ENCODE measurements around the gene MBD2.

Gene MBD2

GRCh38 chr18:54187372-54187771, 37.1 kb downstream of the MBD2 start:
- H3K27ac Mint-ChIP-seq = no peak overlapping the region
- H3K27me3 Mint-ChIP-seq = no peaks in the 10 kb centered on the region
- no peak for ATAC-seq
- H3K4me1 Mint-ChIP-seq = no peaks in the 10 kb centered on the region
- H3K9me3 Mint-ChIP-seq = no peaks in the 10 kb centered on the region
- no peak for DNase-seq
- no peak overlapping the region for H3K4me3 Mint-ChIP-seq

- H3K4me1 Mint-ChIP-seq = no peaks in the 10 kb centered on the region
- H3K27ac Mint-ChIP-seq = no peak overlapping the region
- no peaks in the 10 kb centered on the region for H3K27me3 Mint-ChIP-seq
- no peak for ATAC-seq
- no peaks in the 10 kb centered on the region for H3K9me3 Mint-ChIP-seq
- DNase-seq = no peak
- H3K4me3 Mint-ChIP-seq = no peak overlapping the region
Observed at GRCh38 chr18:54184836-54185235, 39.6 kb downstream of the MBD2 start.

- no peaks in the 10 kb centered on the region for H3K9me3 Mint-ChIP-seq
- no peak for ATAC-seq
- H3K27ac Mint-ChIP-seq = no peak overlapping the region
- H3K27me3 Mint-ChIP-seq = no peaks in the 10 kb centered on the region
- no peaks in the 10 kb centered on the region for H3K4me1 Mint-ChIP-seq
- H3K4me3 Mint-ChIP-seq = no peak overlapping the region
- no peak for DNase-seq
Observed at GRCh38 chr18:54183390-54183789, 41.1 kb downstream of the MBD2 start.

GRCh38 chr18:54181856-54182602, 42.4 kb downstream of the MBD2 start:
- no peak overlapping the region for H3K27ac Mint-ChIP-seq

GRCh38 chr18:54173980-54174630, 50.4 kb downstream of the MBD2 start:
- Mint-ChIP-seq H3K9me3 (no peaks in the 10 kb centered on the region), H3K4me1 (peaks cover 45% of the 10 kb centered on the region), H3K27me3 (no peaks in the 10 kb centered on the region), H3K27ac (peak overlapping the region in 1 of 2 donors; percentile 78), H3K4me3 (peak overlapping the region; percentile 3 to 40)
- DNase-seq (no peak), ATAC-seq (peak; percentile 82)

More at GRCh38 chr18:54181856-54182602, 42.4 kb downstream of the MBD2 start:
- H3K27me3 Mint-ChIP-seq = no peaks in the 10 kb centered on the region
- no peaks in the 10 kb centered on the region for H3K9me3 Mint-ChIP-seq
- ATAC-seq (peak; percentile 93), DNase-seq (no peak)
- no peak overlapping the region for H3K4me3 Mint-ChIP-seq
- no peaks in the 10 kb centered on the region for H3K4me1 Mint-ChIP-seq

GRCh38 chr18:54173250-54173649, 51.2 kb downstream of the MBD2 start:
- H3K9me3 Mint-ChIP-seq = no peaks in the 10 kb centered on the region
- H3K27me3 Mint-ChIP-seq = no peaks in the 10 kb centered on the region
- no peak for DNase-seq
- no peak for ATAC-seq
- peak overlapping the region; percentile 23 to 85 for H3K27ac Mint-ChIP-seq
- no peak overlapping the region for H3K4me3 Mint-ChIP-seq
- H3K4me1 Mint-ChIP-seq = peaks cover 50% of the 10 kb centered on the region

GRCh38 chr18:54169431-54170403, 54.8 kb downstream of the MBD2 start:
- DNase-seq (no peak), ATAC-seq (no peak)
- no peak overlapping the region for H3K4me3 Mint-ChIP-seq
- no peaks in the 10 kb centered on the region for H3K9me3 Mint-ChIP-seq
- H3K27ac Mint-ChIP-seq = no peak overlapping the region
- peaks cover 34% of the 10 kb centered on the region for H3K4me1 Mint-ChIP-seq
- no peaks in the 10 kb centered on the region for H3K27me3 Mint-ChIP-seq

- H3K4me3 Mint-ChIP-seq = no peak overlapping the region
- H3K9me3 Mint-ChIP-seq = no peaks in the 10 kb centered on the region
- DNase-seq (no peak), ATAC-seq (no peak)
- no peaks in the 10 kb centered on the region for H3K27me3 Mint-ChIP-seq
- no peak overlapping the region for H3K27ac Mint-ChIP-seq
- peaks cover 19% of the 10 kb centered on the region for H3K4me1 Mint-ChIP-seq
Observed at GRCh38 chr18:54165450-54165849, 59.0 kb downstream of the MBD2 start.

- H3K4me1 Mint-ChIP-seq = peaks cover 6% of the 10 kb centered on the region
- no peaks in the 10 kb centered on the region for H3K27me3 Mint-ChIP-seq
- H3K9me3 Mint-ChIP-seq = no peaks in the 10 kb centered on the region
- H3K4me3 Mint-ChIP-seq = peak overlapping the region in 1 of 2 donors; percentile 28
- DNase-seq = no peak
- H3K27ac Mint-ChIP-seq = peak overlapping the region in 1 of 2 donors; percentile 89
- peak; percentile 93 for ATAC-seq
Observed at GRCh38 chr18:54163453-54163852, 61.0 kb downstream of the MBD2 start.

- Mint-ChIP-seq H3K27me3 (no peaks in the 10 kb centered on the region), H3K4me3 (no peak overlapping the region), H3K27ac (no peak overlapping the region), H3K9me3 (no peaks in the 10 kb centered on the region), H3K4me1 (peaks cover 6% of the 10 kb centered on the region)
- ATAC-seq = no peak
- DNase-seq = no peak
Observed at GRCh38 chr18:54162431-54162830, 62.0 kb downstream of the MBD2 start.

GRCh38 chr18:54161267-54161666, 63.2 kb downstream of the MBD2 start:
- Mint-ChIP-seq H3K9me3 (no peaks in the 10 kb centered on the region), H3K4me1 (peaks cover 6% of the 10 kb centered on the region)
- DNase-seq = no peak

GRCh38 chr18:54159906-54160305, 64.6 kb downstream of the MBD2 start:
- no peaks in the 10 kb centered on the region for H3K27me3 Mint-ChIP-seq
- H3K9me3 Mint-ChIP-seq = no peaks in the 10 kb centered on the region
- DNase-seq = no peak
- no peak for ATAC-seq
- H3K4me1 Mint-ChIP-seq = peaks cover 6% of the 10 kb centered on the region
- no peak overlapping the region for H3K27ac Mint-ChIP-seq
- no peak overlapping the region for H3K4me3 Mint-ChIP-seq

More at GRCh38 chr18:54161267-54161666, 63.2 kb downstream of the MBD2 start:
- no peak for ATAC-seq
- Mint-ChIP-seq H3K27ac (no peak overlapping the region), H3K27me3 (no peaks in the 10 kb centered on the region), H3K4me3 (no peak overlapping the region)

GRCh38 chr18:54157646-54158385, 66.7 kb downstream of the MBD2 start:
- H3K27me3 Mint-ChIP-seq = no peaks in the 10 kb centered on the region
- H3K27ac Mint-ChIP-seq = no peak overlapping the region
- H3K4me3 Mint-ChIP-seq = no peak overlapping the region
- ATAC-seq = no peak
- no peaks in the 10 kb centered on the region for H3K9me3 Mint-ChIP-seq
- no peaks in the 10 kb centered on the region for H3K4me1 Mint-ChIP-seq
- DNase-seq = no peak

- Mint-ChIP-seq H3K27ac (no peak overlapping the region), H3K4me1 (peaks cover 11% of the 10 kb centered on the region), H3K9me3 (no peaks in the 10 kb centered on the region), H3K4me3 (no peak overlapping the region), H3K27me3 (no peaks in the 10 kb centered on the region)
- ATAC-seq = no peak
- DNase-seq = no peak
Observed at GRCh38 chr18:54155412-54155811, 69.1 kb downstream of the MBD2 start.

- no peaks in the 10 kb centered on the region for H3K9me3 Mint-ChIP-seq
- ATAC-seq (no peak), DNase-seq (no peak)
- H3K4me1 Mint-ChIP-seq = peaks cover 19% of the 10 kb centered on the region
- H3K27me3 Mint-ChIP-seq = no peaks in the 10 kb centered on the region
- no peak overlapping the region for H3K27ac Mint-ChIP-seq
- no peak overlapping the region for H3K4me3 Mint-ChIP-seq
Observed at GRCh38 chr18:54154231-54154630, 70.2 kb downstream of the MBD2 start.
